ENCODE measurements around the gene KAZN.

The KAZN gene

DNA sequence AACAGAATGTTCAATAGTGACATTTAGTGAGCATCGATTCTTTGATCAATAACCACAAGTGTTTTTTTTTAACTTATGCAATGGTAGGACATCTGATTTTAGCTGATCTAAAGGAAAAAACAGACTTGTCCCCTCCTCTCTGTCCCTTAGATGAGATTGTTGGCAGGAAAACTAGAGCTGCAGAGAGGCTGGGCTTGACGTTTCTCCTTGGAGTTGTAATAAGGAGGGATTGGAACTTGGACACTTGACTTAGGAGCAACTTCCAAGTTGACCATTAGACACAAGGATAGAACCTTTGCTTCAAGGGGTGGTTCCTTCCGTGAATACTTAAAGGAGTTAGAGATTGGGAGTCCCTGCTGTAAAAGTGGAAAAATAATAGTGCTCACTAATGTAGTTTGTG is 49.9 kb downstream of the KAZN start:
- DNase-seq (ENCODE audit: low read depth), result no peak
- TF ChIP-seq, protein P1, sequence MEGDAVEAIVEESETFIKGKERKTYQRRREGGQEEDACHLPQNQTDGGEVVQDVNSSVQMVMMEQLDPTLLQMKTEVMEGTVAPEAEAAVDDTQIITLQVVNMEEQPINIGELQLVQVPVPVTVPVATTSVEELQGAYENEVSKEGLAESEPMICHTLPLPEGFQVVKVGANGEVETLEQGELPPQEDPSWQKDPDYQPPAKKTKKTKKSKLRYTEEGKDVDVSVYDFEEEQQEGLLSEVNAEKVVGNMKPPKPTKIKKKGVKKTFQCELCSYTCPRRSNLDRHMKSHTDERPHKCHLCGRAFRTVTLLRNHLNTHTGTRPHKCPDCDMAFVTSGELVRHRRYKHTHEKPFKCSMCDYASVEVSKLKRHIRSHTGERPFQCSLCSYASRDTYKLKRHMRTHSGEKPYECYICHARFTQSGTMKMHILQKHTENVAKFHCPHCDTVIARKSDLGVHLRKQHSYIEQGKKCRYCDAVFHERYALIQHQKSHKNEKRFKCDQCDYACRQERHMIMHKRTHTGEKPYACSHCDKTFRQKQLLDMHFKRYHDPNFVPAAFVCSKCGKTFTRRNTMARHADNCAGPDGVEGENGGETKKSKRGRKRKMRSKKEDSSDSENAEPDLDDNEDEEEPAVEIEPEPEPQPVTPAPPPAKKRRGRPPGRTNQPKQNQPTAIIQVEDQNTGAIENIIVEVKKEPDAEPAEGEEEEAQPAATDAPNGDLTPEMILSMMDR (conservative IDR thresholded peaks at IDR 0.05; ENCODE audit: low read depth, low read length), result no peak
- H3K4me3 ChIP-seq (ENCODE audit: low read depth, low read length), result no peak overlapping the region

DNA sequence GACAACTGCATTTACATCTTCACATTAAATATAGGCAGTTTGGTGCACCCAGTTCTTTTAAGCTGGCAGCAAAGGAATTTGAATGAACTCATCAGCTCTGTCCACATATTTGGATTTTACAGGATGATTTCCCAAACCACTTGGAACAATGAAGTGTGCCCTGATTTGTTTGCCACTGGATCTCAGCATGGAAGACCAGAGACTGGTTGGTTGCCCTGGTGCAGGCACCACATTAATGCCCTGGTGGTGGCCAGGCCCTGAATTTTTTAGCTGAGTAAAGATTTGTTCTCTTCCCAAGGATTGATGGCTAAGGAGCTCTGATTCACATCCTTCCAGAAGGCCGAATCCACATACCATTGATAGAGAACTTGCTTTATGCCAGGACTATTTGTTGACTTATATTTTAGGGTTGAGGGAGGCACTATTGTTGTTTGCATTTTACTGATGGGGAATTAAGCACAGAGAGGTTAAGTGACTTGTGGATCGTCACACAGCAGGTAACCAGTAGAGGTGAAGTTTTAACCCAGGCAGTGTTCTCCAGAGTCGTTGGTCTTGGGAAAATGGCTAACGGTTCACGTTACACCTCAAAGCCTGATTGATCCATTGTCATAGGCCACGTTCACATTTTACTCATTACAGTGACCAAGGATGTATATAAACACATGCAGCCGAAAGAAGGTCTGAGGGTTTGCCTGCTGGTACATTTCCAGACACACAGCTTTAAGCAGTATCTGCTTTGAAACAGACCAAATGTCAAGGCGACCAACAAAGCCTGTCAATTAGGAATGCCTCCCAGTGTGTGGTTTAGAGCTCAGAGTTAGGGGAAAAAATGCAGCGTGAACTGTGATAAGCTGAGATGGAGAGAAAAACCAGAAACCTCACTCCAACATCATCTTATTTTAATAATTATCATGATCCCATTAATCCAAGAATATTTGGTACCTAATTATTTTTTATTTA is 50.7 kb downstream of the KAZN start:
- H3K4me3 ChIP-seq (ENCODE audit: low read depth, low read length), result no peak overlapping the region
- TF ChIP-seq, protein P1 (conservative IDR thresholded peaks at IDR 0.05; ENCODE audit: low read depth, low read length), result no peak
- no peak for DNase-seq (ENCODE audit: low read depth)

DNA sequence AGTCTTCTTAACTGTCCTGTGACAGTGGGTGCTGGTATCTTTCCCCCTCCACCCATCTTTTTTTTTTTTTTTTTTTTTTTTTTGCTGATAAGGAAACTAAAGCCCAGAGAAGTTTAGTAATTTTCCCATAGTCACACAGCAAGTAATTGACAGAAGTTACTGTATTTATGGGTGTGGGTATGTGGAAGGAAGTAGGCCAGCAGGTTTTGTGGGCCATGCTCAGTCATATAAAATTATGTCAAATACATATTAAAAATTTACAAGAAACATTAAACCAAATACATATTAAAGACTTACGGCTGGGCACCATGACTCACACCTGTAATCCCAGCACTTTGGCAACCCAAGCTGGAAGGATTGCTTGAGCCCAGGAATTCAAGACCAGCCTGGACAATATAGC is 51.5 kb downstream of the KAZN start:
- TF ChIP-seq, protein P1 (conservative IDR thresholded peaks at IDR 0.05; ENCODE audit: low read depth, low read length), result no peak
- DNase-seq (ENCODE audit: low read depth), result no peak
- H3K4me3 ChIP-seq (ENCODE audit: low read depth, low read length), result no peak overlapping the region

DNA sequence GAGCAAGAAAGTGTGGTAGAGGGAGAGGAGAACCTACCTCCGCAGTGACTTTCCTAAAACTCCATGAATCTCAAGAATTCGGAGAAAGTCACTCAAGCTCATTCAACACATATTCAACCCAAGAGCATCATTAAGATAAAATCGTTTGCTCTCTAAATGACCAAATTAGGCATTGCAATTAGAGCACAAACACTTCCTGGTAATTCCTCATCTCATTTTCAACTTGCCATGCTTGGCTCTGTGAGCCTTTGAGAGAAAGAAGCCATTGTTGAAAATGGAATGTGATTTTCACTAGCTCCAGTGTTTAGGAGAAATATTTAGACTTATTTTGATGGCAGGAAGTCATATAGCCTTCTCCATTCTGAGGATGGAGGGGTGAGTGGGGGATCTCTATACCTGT is 52.5 kb downstream of the KAZN start:
- H3K4me3 ChIP-seq (ENCODE audit: low read depth, low read length), result no peak overlapping the region
- no peak for DNase-seq (ENCODE audit: low read depth)
- TF ChIP-seq, protein P1 (conservative IDR thresholded peaks at IDR 0.05; ENCODE audit: low read depth, low read length), result no peak

DNA sequence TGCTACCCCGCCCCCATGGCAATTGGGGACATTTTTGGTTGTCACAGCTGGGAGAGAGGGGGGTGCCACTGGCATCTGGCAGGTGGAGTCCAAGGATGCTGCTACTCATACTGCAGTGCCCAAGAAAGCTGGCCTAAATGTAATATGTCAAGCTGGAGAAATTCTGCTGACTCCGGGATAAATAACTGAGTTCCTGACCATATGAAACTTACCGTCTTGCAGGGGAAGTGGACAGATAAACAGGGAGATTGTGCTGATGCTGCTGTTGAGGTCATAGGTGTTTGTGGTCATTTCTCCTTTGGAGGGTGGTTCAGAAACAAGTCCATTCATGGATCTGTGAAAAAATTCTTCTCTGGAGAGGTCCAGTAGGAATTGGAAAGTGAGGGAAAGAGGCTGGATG is 54.4 kb downstream of the KAZN start:
- no peak for DNase-seq (ENCODE audit: low read depth)
- H3K4me3 ChIP-seq (ENCODE audit: low read depth, low read length), result no peak overlapping the region
- TF ChIP-seq, protein P1 (conservative IDR thresholded peaks at IDR 0.05; ENCODE audit: low read depth, low read length), result no peak

DNA sequence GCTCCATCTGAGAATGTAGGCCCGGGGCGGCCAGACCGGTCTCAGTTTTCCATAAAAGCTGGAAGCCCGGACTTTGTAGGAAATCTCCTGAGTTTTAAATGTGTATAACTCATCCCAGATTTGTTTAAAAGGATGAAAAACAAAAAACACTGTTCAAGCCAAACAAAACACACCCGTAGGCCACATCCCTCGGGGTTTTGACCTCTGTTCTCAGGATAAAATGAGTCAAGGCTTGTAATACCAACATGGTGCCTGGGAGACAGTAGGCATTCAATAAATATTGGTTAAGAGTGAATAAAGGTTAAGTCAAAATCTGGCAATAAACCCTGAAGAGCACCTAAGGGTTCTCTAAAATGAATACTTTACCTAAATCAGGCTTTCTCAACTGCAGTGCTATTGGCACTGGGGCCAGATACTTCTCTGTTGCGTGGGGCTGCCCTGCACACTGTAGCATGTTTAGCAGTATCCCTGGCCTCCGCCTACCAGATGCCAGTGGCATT is 55.0 kb downstream of the KAZN start:
- DNase-seq (ENCODE audit: low read depth), result no peak
- no peak overlapping the region for H3K4me3 ChIP-seq (ENCODE audit: low read depth, low read length)
- TF ChIP-seq, protein P1 (conservative IDR thresholded peaks at IDR 0.05; ENCODE audit: low read depth, low read length), result no peak

Measured in choroid plexus epithelial cell (primary cell).